ENCODE measurements around the gene PLLP.
"Not testable (repeated sequence)": the region's sequence is repeated elsewhere in the genome, so short reads cannot be mapped to it uniquely, and the experiment has no call there.

DNA sequence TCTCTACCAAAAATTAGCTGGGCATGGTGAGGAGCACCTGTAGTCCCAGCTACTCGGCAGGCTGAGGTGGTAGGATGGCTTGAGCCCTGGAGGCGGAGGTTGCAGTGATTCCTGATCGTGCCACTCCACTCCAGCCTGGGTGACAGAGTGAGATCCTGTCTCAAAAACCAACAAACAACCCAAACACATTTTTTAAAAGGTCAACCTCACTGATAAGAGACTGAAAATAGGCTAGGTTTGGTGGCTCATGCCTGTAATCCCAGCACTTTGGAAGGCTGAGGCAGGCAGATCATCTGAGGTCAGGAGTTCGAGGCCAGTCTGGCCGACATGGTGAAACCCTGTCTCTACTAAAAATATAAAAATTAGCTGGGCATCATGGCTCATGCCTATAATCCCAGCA, 8.5 kb downstream of the PLLP start:
- TF ChIP-seq, protein P1, sequence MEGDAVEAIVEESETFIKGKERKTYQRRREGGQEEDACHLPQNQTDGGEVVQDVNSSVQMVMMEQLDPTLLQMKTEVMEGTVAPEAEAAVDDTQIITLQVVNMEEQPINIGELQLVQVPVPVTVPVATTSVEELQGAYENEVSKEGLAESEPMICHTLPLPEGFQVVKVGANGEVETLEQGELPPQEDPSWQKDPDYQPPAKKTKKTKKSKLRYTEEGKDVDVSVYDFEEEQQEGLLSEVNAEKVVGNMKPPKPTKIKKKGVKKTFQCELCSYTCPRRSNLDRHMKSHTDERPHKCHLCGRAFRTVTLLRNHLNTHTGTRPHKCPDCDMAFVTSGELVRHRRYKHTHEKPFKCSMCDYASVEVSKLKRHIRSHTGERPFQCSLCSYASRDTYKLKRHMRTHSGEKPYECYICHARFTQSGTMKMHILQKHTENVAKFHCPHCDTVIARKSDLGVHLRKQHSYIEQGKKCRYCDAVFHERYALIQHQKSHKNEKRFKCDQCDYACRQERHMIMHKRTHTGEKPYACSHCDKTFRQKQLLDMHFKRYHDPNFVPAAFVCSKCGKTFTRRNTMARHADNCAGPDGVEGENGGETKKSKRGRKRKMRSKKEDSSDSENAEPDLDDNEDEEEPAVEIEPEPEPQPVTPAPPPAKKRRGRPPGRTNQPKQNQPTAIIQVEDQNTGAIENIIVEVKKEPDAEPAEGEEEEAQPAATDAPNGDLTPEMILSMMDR (IDR thresholded peaks at IDR 0.05; ENCODE audit: borderline replicate concordance, extremely low read depth, low read length, poor library complexity, severe bottlenecking) = not testable (repeated sequence)
- TF ChIP-seq EZH2 (IDR thresholded peaks at IDR 0.05; ENCODE audit: borderline replicate concordance, low read depth, low read length, severe bottlenecking) = not testable (repeated sequence)
